NCI-H2171 treated with DMSO at 0.1 percent for 48 hours (cell line): ENCODE data around the gene CFAP299.

Experiments
- DNase-seq: peaks from one replicate; lab custom pipeline; 2025; lab: John Stamatoyannopoulos, UW

CFAP299 gene

DNA sequence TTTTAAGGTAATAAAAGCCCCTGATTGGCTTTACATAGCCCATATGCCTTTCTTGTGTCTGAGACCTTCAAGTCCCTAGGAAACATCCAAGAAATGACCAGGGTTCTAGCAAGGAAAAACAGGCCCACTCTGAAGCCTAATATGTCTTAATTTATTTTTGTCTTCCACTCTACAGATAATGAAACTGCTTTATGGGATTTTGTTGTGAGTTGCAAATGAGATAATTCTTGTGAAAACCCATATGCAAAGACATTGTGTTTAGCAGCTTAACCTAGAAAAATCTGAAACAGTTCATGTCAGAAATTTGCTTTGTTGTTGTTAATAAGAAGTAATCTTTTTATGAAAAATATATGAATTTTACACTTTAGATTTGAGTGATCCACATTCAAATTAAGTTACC lies 504.3 kb downstream of the CFAP299 start:
- DNase-seq: no peak

DNA sequence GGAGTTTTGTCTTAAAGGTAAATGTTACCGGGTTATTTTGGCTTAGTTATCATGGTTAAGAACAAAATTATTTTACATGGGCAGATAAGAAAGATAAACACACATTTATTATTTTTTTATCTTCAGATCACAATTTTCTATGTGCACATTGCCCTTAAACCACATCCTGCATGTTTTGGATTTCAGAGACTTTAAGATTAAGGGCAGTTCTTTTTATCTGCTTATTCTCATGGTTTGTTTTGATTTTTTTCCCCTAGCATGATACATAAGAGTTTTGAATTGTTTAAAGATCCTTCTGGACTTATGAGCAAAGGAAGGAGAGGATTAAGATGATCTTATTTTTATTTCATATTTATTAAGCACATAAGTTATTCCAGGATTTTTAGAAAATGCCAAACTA lies 504.9 kb downstream of the CFAP299 start:
- no peak for DNase-seq

- DNase-seq: no peak
Observed at GRCh38 chr4:80841587-80842281, 506.2 kb downstream of the CFAP299 start.

DNA sequence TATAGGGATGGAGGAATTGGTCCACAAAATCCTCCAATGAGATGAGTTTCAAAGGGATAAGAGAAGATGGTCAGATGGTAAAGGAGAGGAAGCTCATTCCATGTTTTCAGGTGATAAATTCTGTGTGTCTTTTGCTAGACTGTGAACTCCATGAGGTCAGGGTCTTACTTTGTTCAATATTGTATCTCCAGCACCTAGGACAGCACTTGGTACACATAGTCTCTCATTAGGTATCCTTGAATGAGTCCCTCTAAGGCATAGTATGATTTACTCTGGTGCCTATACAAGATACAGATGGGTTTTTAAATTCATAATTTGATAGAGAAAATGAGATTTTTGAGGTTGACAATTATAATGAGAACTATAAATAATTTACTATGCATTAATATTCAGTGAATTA lies 510.7 kb downstream of the CFAP299 start:
- DNase-seq: no peak

GRCh38 chr4:80852061-80852460 lies 516.5 kb downstream of the CFAP299 start:
- no peak for DNase-seq

- no peak for DNase-seq
Observed at GRCh38 chr4:80873571-80873970, 538.0 kb downstream of the CFAP299 start.

DNA sequence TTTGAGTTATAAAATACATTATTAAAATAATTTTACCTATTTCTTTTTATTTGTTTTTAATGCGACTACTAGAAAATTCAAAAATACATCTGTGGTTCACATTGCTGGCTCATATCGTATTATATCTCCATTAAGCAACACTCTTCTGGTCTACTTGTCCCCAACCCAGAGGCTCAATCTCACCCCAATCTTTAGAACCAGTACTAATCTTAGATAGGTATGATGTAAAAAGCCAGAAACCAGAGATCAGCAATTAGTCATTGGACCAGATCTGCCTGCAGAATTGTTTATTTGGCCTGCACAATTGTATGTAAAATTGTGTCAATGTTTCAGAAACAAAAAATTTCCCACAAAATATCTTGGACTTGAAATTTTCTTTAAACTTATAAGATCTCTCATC lies 539.4 kb downstream of the CFAP299 start:
- no peak for DNase-seq

DNA sequence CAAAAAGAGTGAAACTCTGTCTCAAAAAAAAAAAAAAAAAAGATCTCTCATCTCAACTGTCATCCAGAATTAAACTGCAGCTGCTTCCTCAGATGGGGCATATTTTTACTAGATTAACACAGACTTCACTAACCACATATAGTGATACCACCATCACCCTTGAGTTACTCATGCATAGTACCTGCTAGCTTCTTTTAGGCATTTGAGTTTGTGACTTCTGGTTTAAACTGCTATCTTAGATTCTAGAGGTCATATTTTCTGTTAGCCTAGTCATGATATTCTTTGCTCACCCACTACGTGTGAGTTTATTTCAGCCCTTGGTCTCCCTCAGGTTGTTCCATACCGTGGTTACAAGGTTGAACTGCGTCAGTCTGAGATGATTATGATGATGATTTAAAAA lies 540.1 kb downstream of the CFAP299 start:
- no peak for DNase-seq

DNA sequence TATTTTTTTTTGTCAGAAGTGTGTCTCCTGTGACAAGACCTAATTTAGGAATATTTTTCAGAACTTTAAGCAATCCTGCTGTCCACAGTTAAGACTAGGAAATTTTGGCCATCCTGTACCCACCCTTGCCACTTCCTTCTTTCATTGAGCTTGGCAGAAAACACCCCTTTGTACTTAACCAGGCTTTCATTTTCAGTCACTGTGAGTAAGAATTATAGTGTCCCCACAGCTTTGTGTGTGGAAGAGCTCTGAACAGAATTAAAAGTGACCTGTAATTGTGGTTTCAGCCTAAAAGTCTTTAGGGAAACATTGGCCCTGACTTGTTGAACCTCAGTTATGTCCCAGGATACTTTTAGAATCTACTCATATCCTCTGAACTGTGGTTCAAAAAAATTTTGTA lies 541.3 kb downstream of the CFAP299 start:
- no peak for DNase-seq

GRCh38 chr4:80878218-80878617 lies 542.7 kb downstream of the CFAP299 start:
- DNase-seq: no peak

GRCh38 chr4:80897537-80898303 lies 562.2 kb downstream of the CFAP299 start:
- DNase-seq: no peak

GRCh38 chr4:80900908-80901307 lies 565.4 kb downstream of the CFAP299 start:
- DNase-seq: no peak

- DNase-seq: no peak
Observed at GRCh38 chr4:80903020-80903419, 567.5 kb downstream of the CFAP299 start.

DNA sequence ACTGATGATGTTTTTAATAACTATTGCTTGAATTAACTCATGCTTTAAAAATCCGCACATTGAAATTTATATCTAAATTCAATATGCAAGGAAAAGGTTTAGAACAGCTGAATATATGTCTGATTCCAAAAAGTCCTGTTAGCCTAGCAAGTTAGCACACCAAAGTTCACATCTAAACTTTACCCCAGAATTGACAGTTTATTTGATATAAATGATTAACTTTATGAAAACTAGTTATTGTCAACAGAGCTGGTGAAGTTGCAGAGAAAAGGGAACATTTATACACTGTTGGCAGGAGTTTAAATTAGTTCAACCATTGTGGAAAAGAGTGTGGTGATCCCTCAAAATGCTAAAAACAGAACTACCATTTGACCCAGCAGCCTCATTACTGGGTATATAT lies 574.4 kb downstream of the CFAP299 start:
- DNase-seq: no peak

DNA sequence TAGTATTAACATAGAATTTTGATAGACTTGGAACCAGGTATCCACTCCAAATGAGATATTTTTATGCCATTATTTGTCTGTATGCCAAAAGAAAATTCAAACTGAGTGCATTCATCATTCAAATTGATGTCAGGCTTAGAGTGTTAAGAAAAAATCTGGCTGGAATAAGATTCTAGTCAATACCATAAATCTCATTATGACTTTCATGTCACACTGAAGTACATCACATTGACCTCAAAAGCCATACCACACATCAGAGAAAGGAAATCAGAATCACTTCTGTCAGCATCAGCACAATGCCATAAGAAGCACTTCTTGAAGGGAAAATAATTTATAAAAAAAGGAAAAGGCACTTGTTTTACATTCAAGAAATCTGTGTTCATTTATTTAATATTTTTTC lies 575.9 kb downstream of the CFAP299 start:
- no peak for DNase-seq

GRCh38 chr4:80912350-80912749 lies 576.8 kb downstream of the CFAP299 start:
- DNase-seq: no peak

DNA sequence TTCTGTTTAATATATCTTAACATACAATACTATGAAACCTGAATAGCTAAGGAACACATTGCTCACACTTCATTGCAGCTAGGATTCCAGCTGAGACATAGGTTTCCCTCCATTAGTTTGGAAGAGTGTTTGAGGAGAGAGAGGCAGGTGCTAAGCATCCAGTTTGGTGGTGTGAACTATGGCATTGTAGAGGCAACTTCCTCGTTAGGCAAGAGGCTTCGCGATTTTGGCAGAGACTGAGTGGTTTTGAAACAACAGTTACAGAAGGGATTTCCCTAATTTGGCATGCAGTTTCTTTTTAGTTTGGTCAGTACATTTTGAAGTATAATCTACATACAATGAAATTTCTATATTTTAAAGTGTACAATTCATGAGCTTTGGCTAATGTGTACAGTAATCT lies 577.9 kb downstream of the CFAP299 start:
- no peak for DNase-seq

- no peak for DNase-seq
Observed at GRCh38 chr4:80916770-80917169, 581.2 kb downstream of the CFAP299 start.

- DNase-seq: no peak
Observed at GRCh38 chr4:80918004-80918403, 582.5 kb downstream of the CFAP299 start.

DNA sequence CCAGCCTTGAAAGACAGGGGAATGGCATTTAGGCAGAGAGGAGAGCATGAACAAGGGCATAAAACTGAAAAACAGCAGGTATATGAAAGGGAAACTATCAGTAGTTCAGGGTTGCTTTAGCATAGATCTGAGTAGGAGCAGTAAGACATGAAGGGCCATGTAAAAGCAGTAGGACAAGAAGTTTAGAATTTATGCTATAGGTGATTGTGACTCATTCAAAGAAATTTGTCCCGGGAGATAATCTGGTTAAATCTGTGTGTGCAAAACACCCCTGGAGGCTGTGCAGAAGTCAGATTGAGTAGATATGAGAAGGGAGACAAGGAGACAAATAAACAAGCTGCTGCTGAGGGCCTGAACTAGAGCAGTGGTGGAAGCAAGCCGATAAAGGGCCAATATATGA lies 585.9 kb downstream of the CFAP299 start:
- DNase-seq: no peak

DNA sequence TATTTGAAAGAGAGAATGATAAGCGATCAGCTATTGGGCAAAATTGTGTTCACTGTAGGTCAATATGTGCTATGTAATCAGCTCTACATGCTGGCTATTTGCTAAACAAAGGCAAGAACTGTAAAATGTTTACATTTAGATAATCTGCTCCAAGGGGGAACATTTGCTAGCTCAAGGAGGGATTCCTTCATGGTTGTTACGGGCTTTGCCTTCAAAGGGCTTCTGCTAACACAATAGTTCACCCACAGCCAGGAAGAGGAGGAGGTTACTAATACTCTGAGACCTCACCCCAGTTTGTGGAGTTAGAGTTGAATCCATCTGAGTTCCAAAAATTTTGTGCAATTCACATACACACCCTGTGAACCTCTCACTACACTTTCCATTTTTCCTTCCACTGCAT lies 587.4 kb downstream of the CFAP299 start:
- no peak for DNase-seq

DNA sequence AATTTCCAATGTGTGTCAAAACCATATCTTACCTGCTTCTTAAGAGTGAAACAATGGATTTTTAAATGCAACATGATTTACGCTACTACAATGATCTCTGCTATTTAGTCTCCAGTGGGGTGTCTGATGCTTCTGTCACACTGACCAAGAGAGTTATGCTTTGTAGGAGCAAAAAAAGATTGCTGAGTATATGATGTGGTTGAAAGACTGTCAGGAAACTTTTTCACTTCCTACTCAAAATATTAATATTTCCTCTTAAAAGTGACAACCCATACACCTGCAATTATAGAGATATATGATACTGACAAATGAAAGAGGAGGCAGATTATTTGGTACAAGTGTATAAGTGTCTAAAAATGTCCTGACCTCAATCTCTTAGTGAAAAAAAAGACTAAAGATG lies 589.8 kb downstream of the CFAP299 start:
- no peak for DNase-seq

- DNase-seq: no peak
Observed at GRCh38 chr4:80926446-80926845, 590.9 kb downstream of the CFAP299 start.

DNA sequence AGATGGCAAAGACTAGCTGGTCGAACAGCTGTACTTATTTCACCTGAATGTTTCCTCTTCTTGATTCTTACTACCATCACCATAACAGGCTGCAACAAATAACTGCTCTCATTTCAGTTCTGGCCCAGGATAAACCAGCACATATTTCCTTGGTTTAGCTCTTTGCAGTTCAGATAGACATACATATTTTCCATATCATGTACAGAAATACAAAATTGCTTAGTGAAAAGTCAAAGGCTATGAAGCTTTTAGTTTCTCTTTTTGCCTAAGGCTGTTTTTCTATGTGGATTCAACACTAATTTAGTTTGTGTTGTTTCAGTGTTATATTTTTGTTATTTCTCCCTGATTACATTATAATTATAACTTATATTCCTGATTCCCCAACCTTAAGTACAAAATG lies 591.4 kb downstream of the CFAP299 start:
- no peak for DNase-seq
